Thoracic aorta (tissue), 2 donors: Measurements from ENCODE around the gene SMIM10. TPM values are rescaled to one million over a fixed set of nuclear protein-coding genes. Genes with fewer than 3 reads are reported as not detected.

ENCODE experiments used
- ATAC-seq: fragments of 150-250 bp; one replicate; pipeline ENCODE4 v1.8.0; 2017; ENCODE audit warnings: low read depth; ENCODE audit not compliant: insufficient number of reproducible peaks, low FRiP score
- DNase-seq: peaks from one replicate; pipeline ENCODE4 v3.0.0-alpha.2; 2020; ENCODE audit warnings: low spot score
- H3K27ac ChIP-seq, 2 donors: fragments of 200-600 bp; sonication (generic); 1 replicate in 1 of 2; 2 replicates in 1 of 2; pipeline ENCODE4 v1.5.1; 2016; ENCODE audit warnings: mild to moderate bottlenecking in 2 of 2, moderate library complexity in 2 of 2
- H3K27me3 ChIP-seq: fragments of 200-600 bp; sonication (generic); replicated peaks from 2 replicates; pipeline ENCODE4 v1.6.0; 2016; ENCODE audit warnings: mild to moderate bottlenecking; ENCODE audit not compliant: insufficient read depth
- H3K36me3 ChIP-seq: fragments of 200-600 bp; sonication (generic); one replicate; pipeline ENCODE4 v1.5.1; 2016
- H3K4me1 ChIP-seq, 2 donors: fragments of 200-600 bp; sonication (generic); 1 replicate in 1 of 2; 2 replicates in 1 of 2; pipeline versions ENCODE4 v1.5.1 to v1.6.0; 2016; ENCODE audit warnings: low read depth in 2 of 2, mild to moderate bottlenecking in 1 of 2; ENCODE audit not compliant: control insufficient read depth in 1 of 2
- H3K4me3 ChIP-seq: fragments of 200-600 bp; sonication (generic); 2 replicates; pipeline ENCODE4 v1.5.1; 2016; ENCODE audit warnings: mild to moderate bottlenecking
- H3K9me3 ChIP-seq: fragments of 200-600 bp; sonication (generic); 2 replicates; pipeline ENCODE4 v1.5.1; 2016
- CTCF ChIP-seq: fragments of 200-600 bp; sonication (generic); IDR thresholded peaks from one replicate; pipeline ENCODE4 v1.5.1; 2019; ENCODE audit warnings: antibody characterized with exemption
- total RNA-seq, 2 donors: library from RNA; depleted of rRNA; stranded (reverse); fragments of >200 nt; gene quantifications; one replicate each; pipeline versions ENCODE4 v1.1.0 to v1.2.3, GENCODE V29; 2016

SMIM10 gene
- total RNA-seq, 2 donors from 2014 or later = 9.9 to 14.6 TPM

- H3K4me1 ChIP-seq = no peaks in the 10 kb centered on the region
- H3K27ac ChIP-seq = no peak overlapping the region
- H3K9me3 ChIP-seq = no peaks in the 10 kb centered on the region
- no peaks in the 10 kb centered on the region for H3K27me3 ChIP-seq
- no peak for TF ChIP-seq CTCF
- H3K4me3 ChIP-seq = no peak overlapping the region
- ATAC-seq = no peak
- DNase-seq = no peak
- H3K36me3 ChIP-seq = no peaks in the 10 kb centered on the region
Observed at GRCh38 chrX:134982748-134983147, 8.0 kb upstream of the SMIM10 start.

DNA sequence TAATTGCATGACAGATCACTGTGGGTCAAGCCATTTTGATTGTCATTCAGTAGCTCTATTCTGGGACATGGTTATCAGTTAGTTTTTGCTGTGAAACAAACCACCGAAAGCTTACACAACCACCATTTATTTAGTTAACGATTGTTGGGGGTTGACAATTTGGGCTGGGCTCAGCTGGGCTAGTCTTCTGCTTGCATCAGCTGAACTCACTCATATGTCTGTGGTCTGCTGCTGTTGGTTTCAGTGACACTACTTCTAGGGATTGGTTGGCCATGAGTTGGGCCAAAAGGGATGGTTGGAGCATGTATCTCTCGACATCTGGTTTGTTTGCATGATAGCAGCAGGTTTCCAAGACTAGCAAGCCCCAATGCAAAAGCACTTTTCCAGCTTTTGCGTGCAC, 5.3 kb upstream of the SMIM10 start:
- ATAC-seq = no peak
- Histone ChIP-seq H3K4me1 (no peaks in the 10 kb centered on the region), H3K4me3 (no peak overlapping the region)

GRCh38 chrX:134990475-134990800, 353 bp upstream of the SMIM10 start:
- Histone ChIP-seq H3K9me3 (no peaks in the 10 kb centered on the region), H3K4me3 (peak overlapping the region; percentile 78), H3K27me3 (no peaks in the 10 kb centered on the region), H3K36me3 (no peaks in the 10 kb centered on the region), H3K4me1 (no peaks in the 10 kb centered on the region), H3K27ac (peak overlapping the region; percentile 34 to 52)
- DNase-seq (no peak), ATAC-seq (no peak)
- TF ChIP-seq CTCF = no peak

More for the DNA sequence above, 5.3 kb upstream of the SMIM10 start:
- no peaks in the 10 kb centered on the region for H3K27me3 ChIP-seq
- TF ChIP-seq CTCF = no peak
- no peak overlapping the region for H3K27ac ChIP-seq
- no peaks in the 10 kb centered on the region for H3K9me3 ChIP-seq
- DNase-seq = no peak
- no peaks in the 10 kb centered on the region for H3K36me3 ChIP-seq

GRCh38 chrX:134997646-134998045, 6.9 kb downstream of the SMIM10 start:
- H3K36me3 ChIP-seq = no peaks in the 10 kb centered on the region
- no peaks in the 10 kb centered on the region for H3K27me3 ChIP-seq
- no peaks in the 10 kb centered on the region for H3K9me3 ChIP-seq
- H3K4me1 ChIP-seq = peaks cover 0 to 7% of the 10 kb centered on the region in 2 donors
- no peak for DNase-seq
- no peak for ATAC-seq
- TF ChIP-seq CTCF = no peak
- no peak overlapping the region for H3K4me3 ChIP-seq
- no peak overlapping the region for H3K27ac ChIP-seq

DNA sequence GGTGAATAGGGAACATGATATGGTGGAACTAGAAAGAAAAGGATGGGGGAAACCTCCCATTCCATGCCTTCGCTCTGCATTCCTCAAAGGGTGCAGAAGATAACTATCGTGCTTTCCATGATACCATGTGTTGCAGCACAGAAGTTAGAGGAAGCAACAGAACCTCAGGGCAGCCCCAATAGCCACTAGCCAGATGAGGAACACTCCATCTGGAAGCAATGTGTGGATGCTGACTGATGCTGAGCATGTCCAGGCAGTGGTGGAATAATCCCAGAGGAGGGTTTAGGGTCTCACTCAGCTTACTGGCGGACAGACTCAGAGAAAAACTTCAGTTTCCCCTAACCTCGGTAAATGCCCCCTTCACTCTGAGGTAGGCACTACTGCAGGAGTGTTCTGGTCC, 7.5 kb downstream of the SMIM10 start:
- no peak for TF ChIP-seq CTCF
- no peaks in the 10 kb centered on the region for H3K36me3 ChIP-seq
- no peaks in the 10 kb centered on the region for H3K27me3 ChIP-seq
- DNase-seq = no peak
- no peak overlapping the region for H3K4me3 ChIP-seq
- H3K4me1 ChIP-seq = peaks cover 0 to 7% of the 10 kb centered on the region in 2 donors
- no peak for ATAC-seq
- peak overlapping the region in 1 of 2 donors; percentile 86 for H3K27ac ChIP-seq
- no peaks in the 10 kb centered on the region for H3K9me3 ChIP-seq
